Nephron progenitor cell (in vitro differentiated cells): Measurements from ENCODE around the gene ARPC1B.
"Not testable (repeated sequence)": the region's sequence is repeated elsewhere in the genome, so short reads cannot be mapped to it uniquely, and the experiment has no call there.

Source experiments
- DNase-seq: peaks from one replicate; pipeline ENCODE4 v3.0.0; 2021
- H3K27ac Mint-ChIP-seq: 2 replicates; pipeline ENCODE4 v1.8.0; 2021; ENCODE audit warnings: mild to moderate bottlenecking, moderate library complexity, mixed read lengths
- H3K27me3 Mint-ChIP-seq: 2 replicates; pipeline ENCODE4 v1.8.0; 2021; ENCODE audit warnings: mild to moderate bottlenecking, low read depth, mixed read lengths; ENCODE audit not compliant: poor library complexity
- H3K36me3 Mint-ChIP-seq: 2 replicates; pipeline ENCODE4 v1.8.0; 2021; ENCODE audit warnings: low read depth, mixed read lengths
- H3K4me1 Mint-ChIP-seq: 2 replicates; pipeline ENCODE4 v1.8.0; 2021; ENCODE audit warnings: mixed read lengths
- H3K4me3 Mint-ChIP-seq: 2 replicates; pipeline ENCODE4 v1.8.0; 2021; ENCODE audit warnings: mild to moderate bottlenecking, moderate library complexity, mixed read lengths
- H3K9me3 Mint-ChIP-seq: 2 replicates; pipeline ENCODE4 v1.8.0; 2021; ENCODE audit warnings: mild to moderate bottlenecking, moderate library complexity, mixed read lengths
- TF ChIP-seq, protein P1 (sequence below): fragments of 200-600 bp; sonication (generic); IDR thresholded peaks from 2 replicates; pipeline ENCODE4 v1.5.0; 2021; ENCODE audit warnings: antibody characterized with exemption

The ARPC1B gene

GRCh38 chr7:99408379-99409191 is 34.1 kb downstream of the ARPC1B start, which contains the start of the genes BUD31 and PDAP1:
Gene BUD31 (plus strand): TSS chr7:99408969. CDS start chr7:99411093, 2,124 bp downstream.
Gene PDAP1 (minus strand): TSS chr7:99408597. CDS start chr7:99408548, 49 bp downstream.
- Mint-ChIP-seq H3K27me3 (no peaks in the 10 kb centered on the region), H3K27ac (peak within 1 kb of the TSS; percentile 100), H3K9me3 (peaks cover 6% of the 10 kb centered on the region), H3K4me1 (peaks cover 38% of the 10 kb centered on the region), H3K4me3 (peak within 1 kb of the TSS; percentile 96), H3K36me3 (peaks cover 37% of the 10 kb centered on the region)
- TF ChIP-seq, protein P1, sequence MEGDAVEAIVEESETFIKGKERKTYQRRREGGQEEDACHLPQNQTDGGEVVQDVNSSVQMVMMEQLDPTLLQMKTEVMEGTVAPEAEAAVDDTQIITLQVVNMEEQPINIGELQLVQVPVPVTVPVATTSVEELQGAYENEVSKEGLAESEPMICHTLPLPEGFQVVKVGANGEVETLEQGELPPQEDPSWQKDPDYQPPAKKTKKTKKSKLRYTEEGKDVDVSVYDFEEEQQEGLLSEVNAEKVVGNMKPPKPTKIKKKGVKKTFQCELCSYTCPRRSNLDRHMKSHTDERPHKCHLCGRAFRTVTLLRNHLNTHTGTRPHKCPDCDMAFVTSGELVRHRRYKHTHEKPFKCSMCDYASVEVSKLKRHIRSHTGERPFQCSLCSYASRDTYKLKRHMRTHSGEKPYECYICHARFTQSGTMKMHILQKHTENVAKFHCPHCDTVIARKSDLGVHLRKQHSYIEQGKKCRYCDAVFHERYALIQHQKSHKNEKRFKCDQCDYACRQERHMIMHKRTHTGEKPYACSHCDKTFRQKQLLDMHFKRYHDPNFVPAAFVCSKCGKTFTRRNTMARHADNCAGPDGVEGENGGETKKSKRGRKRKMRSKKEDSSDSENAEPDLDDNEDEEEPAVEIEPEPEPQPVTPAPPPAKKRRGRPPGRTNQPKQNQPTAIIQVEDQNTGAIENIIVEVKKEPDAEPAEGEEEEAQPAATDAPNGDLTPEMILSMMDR = no peak
- DNase-seq = peak; percentile 89

- no peak for DNase-seq
- no peaks in the 10 kb centered on the region for H3K27me3 Mint-ChIP-seq
- H3K4me3 Mint-ChIP-seq = peak overlapping the region; percentile 96
- H3K36me3 Mint-ChIP-seq = peaks cover 36% of the 10 kb centered on the region
- TF ChIP-seq, protein P1 = no peak
- H3K9me3 Mint-ChIP-seq = peaks cover 6% of the 10 kb centered on the region
- peaks cover 37% of the 10 kb centered on the region for H3K4me1 Mint-ChIP-seq
- peak overlapping the region; percentile 100 for H3K27ac Mint-ChIP-seq
Observed at GRCh38 chr7:99409192-99409572, 34.7 kb downstream of the ARPC1B start.

DNA sequence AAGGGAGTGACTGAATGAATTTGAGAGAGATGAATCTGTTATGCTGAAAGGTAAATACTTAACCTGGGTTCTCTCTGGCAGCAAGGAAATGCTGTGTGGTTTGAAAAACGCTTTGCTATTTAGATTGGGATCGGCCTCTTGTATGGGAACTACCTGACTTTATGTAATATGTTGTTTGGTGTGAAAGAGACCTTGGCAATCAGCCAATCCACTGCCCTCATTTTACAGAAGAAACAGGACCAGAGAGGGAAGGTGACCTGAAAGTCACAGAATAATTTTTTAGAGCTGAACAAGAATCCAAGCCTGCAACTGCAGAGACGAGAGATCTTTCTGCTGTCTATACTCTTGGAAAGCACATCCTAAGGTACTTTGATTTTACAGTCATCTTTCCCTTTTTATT is 35.3 kb downstream of the ARPC1B start:
- no peak for DNase-seq
- H3K27ac Mint-ChIP-seq = peak overlapping the region; percentile 100
- peaks cover 40% of the 10 kb centered on the region for H3K36me3 Mint-ChIP-seq
- TF ChIP-seq, protein P1 = no peak
- peak overlapping the region; percentile 96 for H3K4me3 Mint-ChIP-seq
- peaks cover 35% of the 10 kb centered on the region for H3K4me1 Mint-ChIP-seq
- H3K27me3 Mint-ChIP-seq = peaks cover 2% of the 10 kb centered on the region
- peaks cover 11% of the 10 kb centered on the region for H3K9me3 Mint-ChIP-seq

- Mint-ChIP-seq H3K27me3 (peaks cover 3% of the 10 kb centered on the region), H3K4me3 (peak overlapping the region; percentile 96), H3K36me3 (peaks cover 48% of the 10 kb centered on the region), H3K4me1 (peaks cover 35% of the 10 kb centered on the region), H3K9me3 (peaks cover 19% of the 10 kb centered on the region), H3K27ac (no peak overlapping the region)
- TF ChIP-seq, protein P1 = no peak
- DNase-seq = no peak
Observed at GRCh38 chr7:99410635-99411034, 36.1 kb downstream of the ARPC1B start.

- peaks cover 71% of the 10 kb centered on the region for H3K36me3 Mint-ChIP-seq
- peak overlapping the region; percentile 94 for H3K27ac Mint-ChIP-seq
- not testable (repeated sequence) for H3K4me1 Mint-ChIP-seq, H3K4me3 Mint-ChIP-seq, H3K27me3 Mint-ChIP-seq
- peaks cover 19% of the 10 kb centered on the region for H3K9me3 Mint-ChIP-seq
- TF ChIP-seq, protein P1 = peak; percentile 58
- DNase-seq = peak; percentile 45
Observed at GRCh38 chr7:99415513-99416127, 41.1 kb downstream of the ARPC1B start.
